GM18861 (cell line): ENCODE measurements around the gene RHBDD3.

Experiments used
- ATAC-seq: cut with Tn5 transposase; IDR thresholded peaks from one replicate; pipeline ENCODE4 v1.9.1; 2021; ENCODE audit not compliant: unreplicated experiment

The RHBDD3 gene

DNA sequence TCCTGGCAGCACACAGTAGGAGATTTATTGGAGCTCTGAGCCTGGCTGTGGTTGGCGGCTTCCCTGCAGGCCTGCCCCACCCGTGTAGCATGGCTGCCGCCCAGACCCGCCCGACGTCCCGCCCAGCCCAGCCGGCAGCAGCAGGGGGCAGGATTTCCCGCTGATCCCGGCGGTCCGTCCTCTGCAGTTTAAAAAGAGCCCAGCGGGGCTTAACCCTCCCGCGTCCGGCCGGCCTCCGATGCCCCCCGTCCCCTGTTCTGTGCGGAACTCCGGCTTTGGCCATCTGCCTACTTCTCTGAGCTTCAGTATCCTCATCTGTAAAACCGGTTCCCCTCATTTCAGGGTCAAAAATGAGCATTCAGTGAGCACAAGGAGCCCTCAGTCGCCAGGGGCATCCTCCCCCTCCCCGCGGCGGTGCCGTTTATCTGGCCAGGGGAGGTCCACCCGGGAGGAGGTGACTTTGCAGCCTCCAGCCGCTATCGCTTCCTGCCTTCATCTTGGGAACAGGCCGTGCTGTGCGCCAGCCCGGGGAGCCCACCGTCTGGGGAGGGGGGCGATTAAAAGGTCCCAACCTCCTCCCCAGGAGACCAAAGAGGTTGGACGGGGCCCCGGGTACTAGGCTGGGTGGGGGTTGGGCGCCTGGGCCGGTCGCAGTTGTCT is 38.5 kb upstream of the RHBDD3 start, which contains the start of gene GAS2L1:
Gene GAS2L1 (plus strand): TSS at position 476 of the 660 bp plus-strand sequence. CDS start 1,456 bp downstream, outside the sequence.
- no peak for ATAC-seq

DNA sequence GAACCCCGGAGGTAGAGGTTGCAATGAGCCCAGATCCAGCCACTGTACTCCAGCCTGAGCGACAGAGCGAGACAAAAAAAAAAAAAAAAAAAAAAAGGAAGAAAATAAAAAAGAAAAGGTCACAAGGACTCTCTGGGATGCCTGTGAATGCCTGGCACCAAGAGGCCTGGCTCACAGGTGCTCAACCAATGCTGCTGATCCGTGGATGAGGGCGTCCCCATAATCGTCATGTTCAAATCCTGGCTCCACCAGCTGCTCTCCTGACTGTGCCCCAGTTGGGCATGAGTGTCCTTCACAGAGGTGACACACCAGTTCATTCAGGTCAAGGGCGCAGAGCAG is 38.0 kb upstream of the RHBDD3 start:
- ATAC-seq, result no peak

DNA sequence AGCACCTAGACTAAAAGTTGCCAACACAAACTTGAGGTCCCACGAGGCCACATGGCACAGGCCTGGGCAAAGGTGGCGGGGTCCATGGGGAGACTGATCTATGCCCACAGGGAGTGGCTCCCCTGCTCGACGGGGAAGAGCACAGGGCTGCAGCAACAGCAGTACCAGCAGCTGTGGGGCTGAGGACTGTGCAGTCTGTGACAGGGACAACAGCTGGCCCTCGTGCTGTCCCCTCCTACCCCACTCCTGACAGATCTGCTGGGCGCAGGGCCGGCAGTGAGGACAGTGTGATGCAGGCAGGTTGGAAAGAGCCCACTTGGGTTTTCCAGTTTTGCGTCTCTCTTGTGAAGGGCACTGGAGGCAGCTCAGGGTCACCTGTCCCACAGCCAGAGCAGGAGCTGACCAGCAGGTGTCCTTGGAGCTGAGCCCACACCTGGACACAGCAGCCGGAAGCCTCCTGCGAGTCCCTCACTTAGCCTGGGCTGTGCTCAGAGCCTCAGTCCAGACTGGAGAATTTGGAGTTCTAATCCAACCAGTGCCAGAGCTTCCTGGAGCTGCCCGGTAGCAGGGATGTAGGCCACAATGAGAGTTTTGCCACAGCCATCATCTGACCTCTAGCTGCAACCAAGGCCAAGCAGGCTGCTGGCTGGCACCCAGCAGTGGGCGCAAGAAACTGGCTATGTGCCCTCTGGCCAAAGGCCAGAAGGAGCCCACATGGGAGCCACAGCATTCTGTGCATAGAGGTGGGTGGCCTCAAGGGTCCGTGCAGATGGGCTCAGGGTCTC is 35.1 kb upstream of the RHBDD3 start:
- ATAC-seq, result no peak

DNA sequence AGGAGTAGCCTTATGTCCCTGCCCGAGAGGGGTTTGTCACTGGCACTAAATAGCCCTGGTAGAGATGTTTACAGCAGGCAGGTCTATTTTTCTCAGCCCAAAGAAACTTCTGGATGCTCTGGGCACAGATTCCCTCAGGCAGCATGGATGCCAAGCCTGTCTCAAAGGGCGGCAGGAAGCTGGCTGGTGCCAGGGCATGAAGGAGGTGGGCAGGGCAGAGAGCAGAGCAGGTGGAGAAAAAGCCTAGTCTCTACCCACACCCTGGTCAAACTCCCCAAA is 34.6 kb upstream of the RHBDD3 start:
- ATAC-seq, result no peak

DNA sequence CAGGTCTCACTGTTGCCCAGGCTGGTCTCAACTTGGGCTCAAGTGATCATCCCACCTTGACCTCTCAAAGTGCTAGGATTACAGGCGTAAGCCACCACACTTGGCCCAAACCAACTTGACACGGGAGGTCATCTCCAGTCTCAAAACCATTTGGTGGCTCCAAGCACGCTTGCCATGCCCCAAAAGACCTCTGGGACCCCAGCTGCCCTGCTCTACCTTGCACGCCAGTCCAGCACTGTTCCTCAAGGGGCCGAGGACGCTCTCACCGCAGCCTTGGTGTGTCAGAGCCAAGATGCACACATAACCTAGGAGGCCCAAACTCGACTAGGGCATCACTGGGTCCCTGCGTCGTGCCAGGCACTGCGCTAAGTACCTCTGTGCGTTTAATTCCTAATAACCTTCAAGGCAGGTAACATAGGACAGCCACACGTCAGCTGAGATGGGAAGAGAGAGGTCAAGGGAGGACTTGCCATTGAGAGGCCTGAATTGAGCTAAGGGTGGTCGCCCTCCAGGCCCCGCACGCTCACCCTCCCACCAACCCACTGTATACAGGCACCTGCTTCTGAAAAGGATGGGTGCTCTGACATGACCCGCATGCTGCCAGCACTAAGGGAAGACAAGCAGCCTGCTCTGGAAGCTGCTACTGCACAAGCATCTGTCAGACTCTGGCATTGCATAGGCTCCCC is 34.1 kb upstream of the RHBDD3 start:
- ATAC-seq, result no peak

DNA sequence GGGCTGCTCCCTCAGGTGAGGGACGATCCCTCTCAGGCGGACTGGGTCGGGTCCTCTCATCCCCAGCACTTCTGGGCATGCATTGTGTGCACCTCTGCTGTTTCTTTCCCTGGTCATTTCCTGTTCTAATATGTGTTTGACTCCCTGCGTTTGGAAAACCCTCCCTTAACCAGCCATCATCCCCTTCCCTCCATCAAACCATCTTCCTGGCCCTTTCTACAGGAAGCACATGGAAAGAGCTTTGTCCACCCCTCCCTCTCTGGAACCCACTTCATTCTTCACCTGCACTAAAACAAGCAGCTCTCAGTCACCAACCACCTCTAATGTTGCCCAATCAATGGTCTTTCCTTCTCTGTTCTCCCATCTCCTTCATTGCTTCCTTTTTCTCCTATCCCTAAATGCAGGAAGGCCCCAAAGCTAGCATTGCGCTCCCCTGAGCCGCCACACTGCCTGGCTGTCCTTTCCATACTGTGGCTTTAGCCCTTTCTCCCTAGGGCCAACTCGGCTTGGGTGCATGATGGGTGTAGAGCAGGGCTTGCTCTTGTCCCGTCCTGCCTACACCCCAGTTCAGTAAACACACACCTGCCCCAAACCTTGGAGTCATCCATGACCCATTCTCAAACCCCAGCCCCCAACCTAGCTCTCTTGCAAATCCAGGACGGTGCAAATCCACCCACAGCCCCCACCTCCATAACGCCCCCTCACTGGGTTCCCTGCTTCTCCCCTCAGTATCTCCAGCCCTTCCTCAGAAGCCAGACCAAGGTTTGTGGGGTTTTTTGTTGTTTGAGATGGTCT is 33.2 kb upstream of the RHBDD3 start:
- ATAC-seq, result no peak

DNA sequence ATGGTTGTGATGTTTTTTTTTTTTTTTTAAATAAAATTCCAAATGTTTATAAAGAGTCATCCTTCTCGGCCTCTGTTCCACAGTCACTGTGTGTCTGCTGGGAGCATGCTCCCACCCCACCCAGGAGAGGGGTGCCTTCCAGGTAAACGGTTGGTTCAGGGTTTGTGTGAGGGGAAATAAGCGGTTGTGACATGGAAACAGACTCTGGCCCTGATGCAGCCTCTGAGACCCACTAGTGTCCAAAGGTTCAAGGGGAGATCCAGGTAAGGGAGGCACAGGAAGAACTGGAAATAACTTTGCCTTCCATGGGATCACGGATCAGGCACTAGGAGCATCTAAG is 32.7 kb upstream of the RHBDD3 start:
- no peak for ATAC-seq

DNA sequence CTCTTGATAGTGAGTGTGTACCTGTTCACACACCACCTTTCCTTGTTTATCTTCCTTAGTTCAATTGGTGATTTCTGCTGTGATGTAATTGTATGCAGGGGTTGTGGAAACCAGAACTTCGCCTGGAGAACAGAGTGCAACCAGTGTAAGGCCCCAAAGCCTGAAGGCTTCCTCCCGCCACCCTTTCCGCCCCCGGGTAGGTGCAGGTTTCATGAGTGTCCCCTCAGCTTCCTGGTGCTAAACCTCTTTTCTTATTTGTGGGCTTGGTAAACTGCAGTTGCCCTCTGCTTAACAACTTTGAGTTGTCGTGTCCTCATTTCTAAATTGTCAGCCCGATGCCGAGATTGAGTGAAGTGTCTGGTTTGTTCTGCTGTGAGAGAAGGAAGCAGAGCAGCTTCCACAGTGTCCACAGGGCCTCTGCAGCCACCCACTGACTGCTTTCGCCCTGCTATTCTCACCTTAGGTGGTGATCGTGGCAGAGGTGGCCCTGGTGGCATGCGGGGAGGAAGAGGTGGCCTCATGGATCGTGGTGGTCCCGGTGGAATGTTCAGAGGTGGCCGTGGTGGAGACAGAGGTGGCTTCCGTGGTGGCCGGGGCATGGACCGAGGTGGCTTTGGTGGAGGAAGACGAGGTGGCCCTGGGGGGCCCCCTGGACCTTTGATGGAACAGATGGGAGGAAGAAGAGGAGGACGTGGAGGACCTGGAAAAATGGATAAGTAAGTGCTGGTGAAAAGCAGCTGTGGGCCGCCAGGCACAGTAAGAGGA is 31.5 kb upstream of the RHBDD3 start:
- ATAC-seq, result no peak

DNA sequence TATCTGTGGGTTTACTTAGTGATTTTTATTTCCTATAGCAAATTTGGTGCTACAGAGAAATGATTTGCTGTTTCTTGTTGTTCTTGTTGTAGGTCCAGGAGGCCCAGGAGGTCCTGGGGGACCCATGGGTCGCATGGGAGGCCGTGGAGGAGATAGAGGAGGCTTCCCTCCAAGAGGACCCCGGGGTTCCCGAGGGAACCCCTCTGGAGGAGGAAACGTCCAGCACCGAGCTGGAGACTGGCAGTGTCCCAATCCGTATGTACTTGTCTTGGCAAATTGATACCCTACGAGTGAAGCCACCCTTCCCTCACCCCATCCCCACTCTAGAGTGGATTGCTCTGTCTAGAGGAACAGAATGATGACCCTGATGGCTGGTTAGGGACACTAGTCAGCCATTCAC is 30.9 kb upstream of the RHBDD3 start:
- ATAC-seq, result no peak

DNA sequence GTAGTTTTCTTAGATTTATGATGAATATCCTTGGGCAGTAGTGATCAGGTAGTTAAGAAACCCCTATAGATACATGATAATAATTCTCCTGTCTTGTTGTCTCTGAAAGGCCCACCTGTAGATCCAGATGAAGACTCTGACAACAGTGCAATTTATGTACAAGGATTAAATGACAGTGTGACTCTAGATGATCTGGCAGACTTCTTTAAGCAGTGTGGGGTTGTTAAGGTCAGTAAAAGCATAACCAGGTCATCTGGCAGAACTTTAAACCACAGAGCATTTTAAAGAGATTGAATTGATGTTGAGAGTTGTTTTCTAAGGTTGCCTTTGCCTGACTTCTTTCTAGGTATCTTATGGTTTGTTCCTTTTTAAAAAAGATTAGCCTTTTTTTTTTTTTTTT is 24.6 kb upstream of the RHBDD3 start:
- no peak for ATAC-seq

DNA sequence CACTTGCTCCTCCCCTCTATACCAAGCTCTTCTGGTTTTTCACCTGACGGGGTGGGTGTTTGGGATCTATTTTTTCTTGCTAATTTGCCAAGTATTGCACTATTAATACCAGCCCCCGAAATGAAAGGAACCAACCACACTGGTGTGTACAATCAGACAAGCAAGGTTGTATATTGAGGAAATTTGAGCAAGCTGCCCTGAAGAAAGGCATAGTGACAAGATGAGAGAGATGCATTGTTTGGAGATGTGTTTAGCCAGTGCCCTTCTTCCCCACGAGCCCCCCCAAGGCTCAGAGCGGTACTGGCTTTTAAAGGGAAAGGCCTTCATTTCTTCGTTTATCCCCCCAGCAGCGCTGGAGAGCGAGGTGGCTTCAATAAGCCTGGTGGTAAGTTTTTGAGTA is 23.4 kb upstream of the RHBDD3 start:
- ATAC-seq, result no peak

DNA sequence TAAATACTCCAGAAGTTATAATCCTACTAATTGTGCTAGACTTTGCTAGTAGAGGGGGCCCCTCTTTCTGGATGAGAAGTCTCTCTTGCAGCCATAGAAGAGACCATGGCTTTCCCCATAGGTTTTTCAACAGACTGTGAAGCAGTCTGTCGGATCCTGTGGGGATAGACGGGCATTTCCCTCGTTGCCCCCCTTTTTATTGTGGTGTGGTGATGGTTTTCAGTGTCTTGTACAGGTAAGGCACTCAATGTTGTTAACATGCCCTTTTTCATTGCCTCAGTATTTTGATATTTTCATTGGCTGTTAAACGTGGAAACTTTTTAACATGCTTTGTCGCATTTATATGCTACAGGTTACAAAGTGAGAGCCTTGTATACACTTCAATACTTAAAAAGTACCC is 22.3 kb upstream of the RHBDD3 start:
- ATAC-seq, result no peak

DNA sequence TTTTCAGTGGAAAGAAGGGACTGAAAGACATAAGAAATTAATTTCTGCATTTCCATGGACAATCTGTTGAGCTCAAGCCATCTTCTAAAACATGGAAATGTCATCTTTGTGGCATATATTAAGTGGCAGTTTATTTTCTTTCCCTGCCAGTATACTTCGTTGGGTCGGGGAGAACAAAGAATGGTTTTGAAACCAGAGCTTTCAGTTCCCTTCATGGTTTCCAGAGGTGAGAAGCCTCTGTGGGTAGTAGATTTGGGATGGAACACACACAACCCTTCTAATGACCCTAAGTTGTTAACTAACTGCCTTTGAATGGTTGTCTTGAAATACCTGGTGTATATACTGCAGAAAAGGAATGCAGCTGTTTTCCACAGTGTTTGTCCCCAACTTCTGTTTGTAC is 21.1 kb upstream of the RHBDD3 start:
- no peak for ATAC-seq

DNA sequence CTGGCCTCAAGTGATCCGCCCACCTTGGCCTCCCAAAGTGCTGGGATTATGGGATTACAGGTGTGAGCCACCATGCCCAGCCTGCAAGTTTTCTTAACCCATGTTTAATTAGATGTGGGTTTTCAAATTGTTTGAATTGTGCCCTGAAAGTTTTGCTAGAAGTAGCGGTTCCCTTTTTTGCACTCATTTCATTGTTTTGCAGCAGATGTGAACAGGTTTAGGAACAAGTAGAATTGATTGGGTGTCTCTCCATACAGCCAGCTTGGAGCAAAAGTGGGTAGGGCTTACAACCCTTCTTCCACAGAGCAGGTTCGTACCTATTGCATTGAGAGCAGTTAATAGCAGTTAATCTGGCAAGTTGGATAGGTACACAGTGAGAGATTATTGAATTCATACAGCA is 16.4 kb upstream of the RHBDD3 start:
- no peak for ATAC-seq

DNA sequence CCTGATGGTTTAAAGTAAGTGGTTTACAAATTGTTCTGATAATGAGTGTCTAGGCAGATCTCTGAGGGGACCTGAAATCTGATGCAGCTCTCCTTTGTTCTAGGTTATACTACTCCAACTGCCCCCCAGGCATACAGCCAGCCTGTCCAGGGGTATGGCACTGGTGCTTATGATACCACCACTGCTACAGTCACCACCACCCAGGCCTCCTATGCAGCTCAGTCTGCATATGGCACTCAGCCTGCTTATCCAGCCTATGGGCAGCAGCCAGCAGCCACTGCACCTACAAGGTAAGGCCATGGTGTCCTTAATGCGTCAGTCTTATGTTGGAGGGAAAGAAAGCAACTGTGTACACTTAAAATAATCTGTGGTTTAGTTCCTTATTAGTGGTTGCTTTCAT is 10.1 kb upstream of the RHBDD3 start:
- ATAC-seq, result no peak

DNA sequence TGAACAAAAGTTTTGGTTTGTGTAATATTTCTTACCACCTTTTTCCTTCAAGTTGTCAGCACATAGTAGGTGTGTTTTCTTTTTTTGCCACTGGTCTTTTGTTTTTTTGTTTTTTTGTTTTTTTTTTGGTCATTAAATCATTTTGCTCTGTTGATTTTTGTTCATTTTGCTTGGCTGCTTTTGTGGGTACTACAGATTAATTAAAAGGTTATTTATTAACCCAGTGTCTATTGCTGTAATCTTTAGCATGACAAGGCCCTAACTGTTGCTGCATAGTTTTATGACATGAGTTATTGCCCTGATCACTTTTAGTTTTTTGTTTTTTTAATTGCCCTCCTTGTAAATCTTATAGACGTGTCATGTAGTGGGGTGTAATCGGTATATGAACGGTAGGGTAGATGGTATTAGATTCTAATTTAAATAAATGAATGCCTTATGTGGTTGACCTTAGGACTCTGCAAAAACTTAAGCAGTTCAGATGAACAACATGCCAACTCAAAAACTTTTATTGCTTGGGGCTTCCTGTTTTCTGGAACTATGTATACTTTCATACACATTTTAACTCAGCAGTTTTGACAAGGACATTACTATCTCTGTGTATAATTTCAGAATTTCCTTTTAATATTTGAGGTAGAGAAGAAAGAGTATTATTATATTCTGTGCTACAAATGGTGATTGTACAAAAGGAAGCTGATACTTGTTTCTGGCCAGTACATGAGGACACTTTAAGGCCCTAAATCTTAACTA is 8.2 kb upstream of the RHBDD3 start:
- ATAC-seq, result no peak

DNA sequence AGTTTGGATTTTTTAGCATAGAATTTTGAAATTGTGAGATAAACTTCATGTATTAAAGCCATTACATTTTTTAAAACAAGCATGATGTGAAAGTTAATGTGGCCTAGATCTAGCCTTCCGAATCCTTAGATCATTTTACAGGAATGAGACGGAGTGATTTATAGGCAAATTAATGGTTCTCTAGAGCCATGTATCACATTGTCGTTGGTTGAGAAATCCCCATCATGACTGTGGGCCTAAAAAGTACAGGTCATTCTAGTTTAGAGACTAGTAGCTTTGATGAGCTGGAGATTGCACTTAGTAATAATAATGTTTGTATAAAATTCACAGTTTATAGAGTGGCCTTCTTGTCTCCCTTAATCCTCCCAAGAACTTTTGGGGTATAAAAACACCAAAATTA is 7.4 kb upstream of the RHBDD3 start:
- ATAC-seq, result no peak

DNA sequence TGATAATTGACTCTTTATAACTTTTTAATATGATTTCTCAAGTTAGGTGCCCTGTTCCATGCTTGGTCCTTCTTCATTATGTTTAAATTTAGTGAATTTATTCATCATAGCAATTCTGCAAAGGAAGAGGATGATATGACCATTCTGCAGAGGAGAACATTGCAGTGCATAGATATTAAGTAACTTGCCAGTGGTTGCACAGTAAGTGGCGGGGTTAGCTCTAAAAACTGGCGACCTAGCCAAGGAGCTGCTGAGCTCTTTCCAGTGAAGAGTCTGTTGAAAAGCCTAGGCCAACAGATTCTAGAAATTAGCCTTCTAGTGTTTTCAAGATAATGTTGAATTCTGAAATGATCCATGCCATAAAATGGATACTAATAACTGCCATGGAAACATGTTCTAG is 4.8 kb upstream of the RHBDD3 start:
- ATAC-seq, result no peak

DNA sequence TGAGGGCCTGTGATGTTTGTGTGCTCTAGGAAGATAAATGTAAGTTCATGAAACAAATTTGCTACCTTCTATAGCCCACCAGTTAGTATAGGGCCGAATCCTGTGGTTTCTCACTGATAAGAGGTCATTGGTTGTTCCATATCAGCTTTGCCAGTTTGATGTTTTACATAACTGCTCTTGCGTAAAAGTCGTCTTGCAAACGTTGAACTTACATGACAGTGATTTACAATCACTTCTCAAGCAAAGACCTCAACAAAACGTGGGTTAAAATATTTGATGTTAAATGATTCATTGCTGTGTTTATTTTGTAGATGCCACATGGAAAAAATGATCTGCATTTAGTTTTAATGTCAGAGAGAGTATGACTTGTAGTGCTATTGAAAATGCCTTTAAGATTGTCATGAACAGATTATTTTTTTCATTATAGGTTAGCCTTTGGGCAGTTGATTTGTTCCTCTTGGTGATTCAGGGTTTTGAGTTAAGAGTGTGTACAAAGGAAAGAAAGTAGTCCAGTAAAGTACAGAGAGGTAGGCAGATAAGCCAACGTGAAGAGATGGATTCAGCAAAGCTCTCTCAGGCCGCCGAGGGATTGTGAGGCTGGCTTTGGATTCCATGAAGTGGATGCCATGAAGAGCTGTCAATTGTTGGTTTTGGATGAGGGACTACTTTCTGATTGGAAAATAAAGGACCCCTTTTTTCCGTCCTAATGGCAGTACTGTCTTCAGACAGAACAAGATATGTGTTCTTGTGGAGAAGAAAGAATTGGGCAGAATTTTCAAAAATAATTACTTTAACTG is 2.9 kb upstream of the RHBDD3 start:
- no peak for ATAC-seq
